Mucosa of rectum (tissue), 2 donors: ENCODE results near the gene FBXO36.

ENCODE experiments used
- H3K27ac ChIP-seq, 2 donors: one replicate each; pipeline ENCODE4 v1.7.0; 2013; ENCODE audit warnings: inconsistent platforms in 2 of 2, low read depth in 2 of 2, low read length in 2 of 2
- H3K27me3 ChIP-seq, 2 donors: one replicate each; pipeline ENCODE4 v1.7.0; 2013; ENCODE audit warnings: low read length in 2 of 2; ENCODE audit not compliant: control insufficient read depth in 2 of 2, insufficient read depth in 2 of 2
- H3K36me3 ChIP-seq, 2 donors: one replicate each; pipeline ENCODE4 v1.7.0; 2013; ENCODE audit warnings: low read length in 2 of 2; ENCODE audit not compliant: control insufficient read depth in 2 of 2, insufficient read depth in 2 of 2
- H3K4me1 ChIP-seq, 2 donors: one replicate each; pipeline ENCODE4 v1.7.0; 2013; ENCODE audit warnings: low read length in 2 of 2, mild to moderate bottlenecking in 1 of 2; ENCODE audit not compliant: control insufficient read depth in 2 of 2, insufficient read depth in 2 of 2
- H3K4me3 ChIP-seq, 2 donors: one replicate each; pipeline ENCODE4 v1.7.0; 2013; ENCODE audit warnings: low read length in 2 of 2
- H3K9ac ChIP-seq, 2 donors: one replicate each; pipeline ENCODE4 v1.7.0; 2013; ENCODE audit warnings: low read length in 2 of 2, low read depth in 1 of 2, mild to moderate bottlenecking in 1 of 2
- H3K9me3 ChIP-seq, 2 donors: one replicate each; pipeline ENCODE4 v1.7.0; 2013; ENCODE audit warnings: low read length in 2 of 2; ENCODE audit not compliant: control insufficient read depth in 2 of 2
- donor health status: healthy.
- donor health status: Normal muscosa, but diverticular disease.

Gene FBXO36

GRCh38 chr2:229927817-229928321, 5.6 kb downstream of the FBXO36 start:
- no peaks in the 10 kb centered on the region for H3K36me3 ChIP-seq
- H3K4me3 ChIP-seq = no peak overlapping the region
- H3K27ac ChIP-seq = no peak overlapping the region
- H3K27me3 ChIP-seq = no peaks in the 10 kb centered on the region
- peaks cover 4 to 5% of the 10 kb centered on the region in 2 donors for H3K4me1 ChIP-seq
- no peaks in the 10 kb centered on the region for H3K9me3 ChIP-seq
- no peak overlapping the region for H3K9ac ChIP-seq

GRCh38 chr2:229930656-229931055, 8.4 kb downstream of the FBXO36 start:
- no peaks in the 10 kb centered on the region for H3K27me3 ChIP-seq
- no peaks in the 10 kb centered on the region for H3K9me3 ChIP-seq
- H3K4me1 ChIP-seq = no peaks in the 10 kb centered on the region
- no peak overlapping the region for H3K4me3 ChIP-seq
- H3K36me3 ChIP-seq = no peaks in the 10 kb centered on the region
- H3K27ac ChIP-seq = no peak overlapping the region
- no peak overlapping the region for H3K9ac ChIP-seq

GRCh38 chr2:229931241-229931640, 8.9 kb downstream of the FBXO36 start:
- no peaks in the 10 kb centered on the region for H3K27me3 ChIP-seq
- no peak overlapping the region for H3K27ac ChIP-seq
- H3K4me3 ChIP-seq = no peak overlapping the region
- no peak overlapping the region for H3K9ac ChIP-seq
- H3K9me3 ChIP-seq = no peaks in the 10 kb centered on the region
- no peaks in the 10 kb centered on the region for H3K4me1 ChIP-seq
- no peaks in the 10 kb centered on the region for H3K36me3 ChIP-seq

GRCh38 chr2:229937537-229937936, 15.2 kb downstream of the FBXO36 start:
- no peaks in the 10 kb centered on the region for H3K36me3 ChIP-seq
- no peak overlapping the region for H3K4me3 ChIP-seq
- H3K27me3 ChIP-seq = no peaks in the 10 kb centered on the region
- no peaks in the 10 kb centered on the region for H3K4me1 ChIP-seq
- no peaks in the 10 kb centered on the region for H3K9me3 ChIP-seq
- no peak overlapping the region for H3K9ac ChIP-seq
- no peak overlapping the region for H3K27ac ChIP-seq

- Histone ChIP-seq H3K9ac (no peak overlapping the region), H3K27ac (no peak overlapping the region), H3K4me1 (no peaks in the 10 kb centered on the region), H3K4me3 (no peak overlapping the region), H3K27me3 (no peaks in the 10 kb centered on the region), H3K9me3 (no peaks in the 10 kb centered on the region), H3K36me3 (no peaks in the 10 kb centered on the region)
Observed at GRCh38 chr2:229942671-229943070, 20.4 kb downstream of the FBXO36 start.

- Histone ChIP-seq H3K9ac (no peak overlapping the region), H3K9me3 (no peaks in the 10 kb centered on the region), H3K27me3 (no peaks in the 10 kb centered on the region), H3K4me3 (no peak overlapping the region), H3K4me1 (no peaks in the 10 kb centered on the region), H3K27ac (no peak overlapping the region), H3K36me3 (no peaks in the 10 kb centered on the region)
Observed at GRCh38 chr2:229943171-229943570, 20.9 kb downstream of the FBXO36 start.

- H3K4me1 ChIP-seq = no peaks in the 10 kb centered on the region
- H3K27ac ChIP-seq = no peak overlapping the region
Observed at GRCh38 chr2:229943770-229944449, 21.6 kb downstream of the FBXO36 start.

GRCh38 chr2:229945975-229946374, 23.7 kb downstream of the FBXO36 start:
- H3K4me1 ChIP-seq = no peaks in the 10 kb centered on the region
- H3K27me3 ChIP-seq = no peaks in the 10 kb centered on the region
- H3K36me3 ChIP-seq = no peaks in the 10 kb centered on the region
- H3K9me3 ChIP-seq = no peaks in the 10 kb centered on the region
- no peak overlapping the region for H3K9ac ChIP-seq
- no peak overlapping the region for H3K27ac ChIP-seq
- H3K4me3 ChIP-seq = no peak overlapping the region

More at GRCh38 chr2:229943770-229944449, 21.6 kb downstream of the FBXO36 start:
- H3K9ac ChIP-seq = no peak overlapping the region
- H3K9me3 ChIP-seq = no peaks in the 10 kb centered on the region
- no peak overlapping the region for H3K4me3 ChIP-seq
- H3K27me3 ChIP-seq = no peaks in the 10 kb centered on the region
- no peaks in the 10 kb centered on the region for H3K36me3 ChIP-seq

GRCh38 chr2:229947544-229947943, 25.2 kb downstream of the FBXO36 start:
- Histone ChIP-seq H3K4me3 (no peak overlapping the region), H3K9ac (no peak overlapping the region), H3K9me3 (no peaks in the 10 kb centered on the region), H3K4me1 (no peaks in the 10 kb centered on the region), H3K27ac (no peak overlapping the region), H3K27me3 (no peaks in the 10 kb centered on the region), H3K36me3 (no peaks in the 10 kb centered on the region)

- H3K9me3 ChIP-seq = no peaks in the 10 kb centered on the region
- no peaks in the 10 kb centered on the region for H3K4me1 ChIP-seq
- no peak overlapping the region for H3K9ac ChIP-seq
- H3K4me3 ChIP-seq = no peak overlapping the region
- H3K27me3 ChIP-seq = no peaks in the 10 kb centered on the region
- H3K36me3 ChIP-seq = no peaks in the 10 kb centered on the region
- H3K27ac ChIP-seq = no peak overlapping the region
Observed at GRCh38 chr2:229952256-229952835, 30.0 kb downstream of the FBXO36 start.
